ENCODE measurements around the gene CLINT1.

CLINT1 gene

DNA sequence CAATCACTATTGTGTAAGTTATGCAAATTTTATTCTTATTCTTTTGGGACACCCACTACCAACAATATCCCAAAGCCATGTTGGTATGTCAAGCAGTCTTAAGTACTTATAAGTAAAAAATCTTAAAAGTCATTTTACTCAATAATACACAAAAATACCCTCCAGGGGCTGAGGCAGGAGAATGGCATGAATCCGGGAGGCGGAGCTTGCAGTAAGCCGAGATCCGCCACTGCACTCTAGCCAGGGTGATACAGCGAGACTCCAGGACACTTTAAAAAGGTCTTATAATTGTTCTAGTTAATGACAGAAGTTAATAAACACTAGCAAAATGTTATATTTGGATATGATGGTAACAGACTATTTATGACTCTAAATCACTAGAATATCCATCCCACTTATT, 16.8 kb downstream of the CLINT1 start:
- FAIRE-seq (no peak), DNase-seq (ENCODE audit: insufficient read length, low spot score) (no peak)
- TF ChIP-seq PAX5 (IDR thresholded peaks at IDR 0.05; ENCODE audit: insufficient read depth, low read length, severe bottlenecking) (no peak), POLR2A (IDR thresholded peaks at IDR 0.05; ENCODE audit: low read depth, low read length) (no peak), POLR2AphosphoS5 (IDR thresholded peaks at IDR 0.05; ENCODE audit: low read depth, low read length) (no peak), TAF1 (IDR thresholded peaks at IDR 0.05; ENCODE audit: low read depth, low read length) (no peak), SPI1 (IDR thresholded peaks at IDR 0.05; ENCODE audit: low read depth, low read length) (no peak), POU2F2 (IDR thresholded peaks at IDR 0.05; ENCODE audit: low read depth, low read length) (no peak)

DNA sequence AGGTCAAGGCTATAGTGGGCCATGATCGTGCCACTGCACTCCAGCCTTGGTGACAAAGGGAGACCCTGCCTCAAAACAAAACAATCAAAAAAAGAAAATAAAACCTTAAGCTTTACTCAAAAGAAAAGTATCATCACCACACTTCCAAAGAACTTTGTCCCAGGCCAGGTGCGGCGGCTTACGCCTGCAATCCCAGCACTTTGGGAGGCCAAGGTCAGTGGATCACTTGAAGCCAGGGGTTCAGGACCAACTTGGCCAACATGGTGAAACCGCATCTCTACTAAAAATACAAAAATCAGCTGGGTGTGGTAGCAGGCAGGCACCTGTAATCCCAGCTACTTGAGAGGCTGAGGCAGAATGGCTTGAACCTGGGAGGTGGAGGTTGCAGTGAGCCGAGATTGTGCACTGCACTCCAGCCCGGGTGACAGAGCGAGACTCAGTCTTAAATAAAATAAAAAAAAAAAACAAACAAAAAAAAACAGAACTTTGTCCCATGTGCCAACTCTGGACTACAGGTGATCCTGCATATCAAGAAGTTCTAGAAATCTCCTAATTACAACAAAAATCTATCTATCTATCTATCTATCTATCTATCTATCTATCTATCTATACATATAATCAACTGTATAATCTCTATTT, 19.7 kb downstream of the CLINT1 start:
- no peak for TF ChIP-seq TAF1 (IDR thresholded peaks at IDR 0.05; ENCODE audit: low read depth, low read length)
- no peak for TF ChIP-seq PAX5 (IDR thresholded peaks at IDR 0.05; ENCODE audit: insufficient read depth, low read length, severe bottlenecking)
- TF ChIP-seq POLR2A (IDR thresholded peaks at IDR 0.05; ENCODE audit: low read depth, low read length) = no peak
- TF ChIP-seq SPI1 (IDR thresholded peaks at IDR 0.05; ENCODE audit: low read depth, low read length) = no peak
- TF ChIP-seq POLR2AphosphoS5 (IDR thresholded peaks at IDR 0.05; ENCODE audit: low read depth, low read length) = no peak
- TF ChIP-seq POU2F2 (IDR thresholded peaks at IDR 0.05; ENCODE audit: low read depth, low read length) = no peak
- FAIRE-seq (no peak), DNase-seq (ENCODE audit: insufficient read length, low spot score) (no peak)

DNA sequence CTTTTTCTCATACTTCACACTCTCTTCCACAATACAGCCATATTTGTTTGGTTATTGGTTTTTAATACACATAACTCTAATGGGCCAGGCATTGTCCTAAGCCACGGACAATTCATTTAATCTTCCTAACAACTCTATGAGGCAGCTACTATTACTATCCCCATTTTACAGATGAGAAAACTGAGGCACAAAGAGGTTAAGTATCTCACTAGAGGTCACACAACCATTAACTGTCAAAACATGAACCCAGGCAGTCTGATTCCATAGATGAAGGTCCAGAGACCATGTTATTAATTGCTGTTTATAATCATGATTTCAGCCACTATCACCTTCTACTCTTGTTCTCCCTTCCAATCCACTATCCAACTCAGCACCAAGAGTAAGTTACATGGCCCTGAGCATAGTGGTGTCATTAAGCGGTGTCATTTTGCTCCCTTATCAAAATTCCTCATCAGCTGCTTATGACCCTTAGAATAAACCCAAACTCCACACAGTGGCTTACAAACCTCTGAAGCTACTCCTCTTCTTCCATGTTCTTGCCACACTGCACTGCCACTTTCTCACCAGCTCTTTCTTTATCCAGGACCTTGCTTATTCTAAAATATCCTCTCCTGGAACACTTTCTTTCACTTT, 22.7 kb downstream of the CLINT1 start:
- TF ChIP-seq PAX5 (IDR thresholded peaks at IDR 0.05; ENCODE audit: insufficient read depth, low read length, severe bottlenecking) = no peak
- no peak for TF ChIP-seq POU2F2 (IDR thresholded peaks at IDR 0.05; ENCODE audit: low read depth, low read length)
- no peak for TF ChIP-seq SPI1 (IDR thresholded peaks at IDR 0.05; ENCODE audit: low read depth, low read length)
- TF ChIP-seq TAF1 (IDR thresholded peaks at IDR 0.05; ENCODE audit: low read depth, low read length) = no peak
- no peak for TF ChIP-seq POLR2AphosphoS5 (IDR thresholded peaks at IDR 0.05; ENCODE audit: low read depth, low read length)
- no peak for TF ChIP-seq POLR2A (IDR thresholded peaks at IDR 0.05; ENCODE audit: low read depth, low read length)
- no peak for FAIRE-seq

DNA sequence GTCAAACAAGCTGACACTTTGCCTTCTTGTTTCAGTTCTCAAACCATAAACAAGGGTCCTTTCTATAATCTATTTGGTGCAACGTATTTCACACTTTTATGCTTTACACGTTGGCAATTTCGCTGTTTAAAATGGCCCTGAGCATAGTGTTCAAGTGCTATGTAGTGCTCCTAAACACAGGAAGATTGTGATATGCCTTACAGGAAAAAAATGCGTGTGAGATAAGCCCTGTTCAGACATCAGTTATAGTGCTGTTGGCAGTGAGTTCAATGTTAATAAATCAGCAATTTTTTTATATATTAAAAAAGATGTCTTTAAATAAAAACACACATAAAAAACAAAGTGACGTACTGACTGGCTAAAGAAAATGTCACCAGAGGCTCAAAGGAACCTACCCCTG, 23.9 kb downstream of the CLINT1 start:
- FAIRE-seq (no peak), DNase-seq (ENCODE audit: insufficient read length, low spot score) (no peak)
- TF ChIP-seq PAX5 (IDR thresholded peaks at IDR 0.05; ENCODE audit: insufficient read depth, low read length, severe bottlenecking) (no peak), POLR2AphosphoS5 (IDR thresholded peaks at IDR 0.05; ENCODE audit: low read depth, low read length) (no peak), POLR2A (IDR thresholded peaks at IDR 0.05; ENCODE audit: low read depth, low read length) (no peak), POU2F2 (IDR thresholded peaks at IDR 0.05; ENCODE audit: low read depth, low read length) (no peak), SPI1 (IDR thresholded peaks at IDR 0.05; ENCODE audit: low read depth, low read length) (no peak), TAF1 (IDR thresholded peaks at IDR 0.05; ENCODE audit: low read depth, low read length) (no peak)

More for the DNA sequence above, 22.7 kb downstream of the CLINT1 start:
- DNase-seq (ENCODE audit: insufficient read length, low spot score) = no peak

DNA sequence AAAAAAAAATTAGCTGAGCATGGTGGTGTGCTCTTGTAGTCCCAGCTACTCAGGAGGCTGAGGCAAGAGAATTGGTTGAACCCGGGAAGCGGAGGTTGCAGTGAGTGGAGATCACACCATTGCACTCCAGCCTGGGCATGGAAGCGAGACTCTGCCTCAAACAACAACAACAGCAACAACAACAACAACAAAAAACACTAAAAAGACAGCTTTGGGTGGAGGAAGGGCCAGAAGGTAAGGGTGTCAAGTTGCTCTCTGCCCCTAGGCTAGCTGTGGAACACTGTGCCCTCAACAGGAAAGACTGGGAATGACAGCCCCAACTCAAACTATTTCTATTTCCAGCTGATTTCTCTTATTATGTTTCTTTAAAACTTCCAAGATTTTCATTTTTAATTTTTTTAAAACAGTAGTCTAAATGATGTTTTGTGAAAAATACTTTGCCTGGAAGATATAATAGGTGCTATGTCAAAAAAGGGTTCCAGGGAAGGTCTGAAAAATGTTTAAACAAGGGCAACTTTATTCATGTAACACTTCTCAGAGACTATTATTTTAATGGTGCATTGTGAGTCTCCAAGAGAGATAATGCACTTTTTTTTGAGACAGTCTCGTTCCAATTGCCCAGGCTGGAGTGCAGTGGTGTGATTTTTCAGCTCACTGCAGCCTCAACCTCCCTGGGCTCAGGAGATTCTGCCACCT, 29.9 kb downstream of the CLINT1 start:
- FAIRE-seq (no peak), DNase-seq (ENCODE audit: insufficient read length, low spot score) (no peak)
- no peak for TF ChIP-seq POU2F2 (IDR thresholded peaks at IDR 0.05; ENCODE audit: low read depth, low read length)
- TF ChIP-seq SPI1 (IDR thresholded peaks at IDR 0.05; ENCODE audit: low read depth, low read length) = no peak
- TF ChIP-seq TAF1 (IDR thresholded peaks at IDR 0.05; ENCODE audit: low read depth, low read length) = no peak
- TF ChIP-seq POLR2AphosphoS5 (IDR thresholded peaks at IDR 0.05; ENCODE audit: low read depth, low read length) = no peak
- no peak for TF ChIP-seq PAX5 (IDR thresholded peaks at IDR 0.05; ENCODE audit: insufficient read depth, low read length, severe bottlenecking)
- TF ChIP-seq POLR2A (IDR thresholded peaks at IDR 0.05; ENCODE audit: low read depth, low read length) = no peak

DNA sequence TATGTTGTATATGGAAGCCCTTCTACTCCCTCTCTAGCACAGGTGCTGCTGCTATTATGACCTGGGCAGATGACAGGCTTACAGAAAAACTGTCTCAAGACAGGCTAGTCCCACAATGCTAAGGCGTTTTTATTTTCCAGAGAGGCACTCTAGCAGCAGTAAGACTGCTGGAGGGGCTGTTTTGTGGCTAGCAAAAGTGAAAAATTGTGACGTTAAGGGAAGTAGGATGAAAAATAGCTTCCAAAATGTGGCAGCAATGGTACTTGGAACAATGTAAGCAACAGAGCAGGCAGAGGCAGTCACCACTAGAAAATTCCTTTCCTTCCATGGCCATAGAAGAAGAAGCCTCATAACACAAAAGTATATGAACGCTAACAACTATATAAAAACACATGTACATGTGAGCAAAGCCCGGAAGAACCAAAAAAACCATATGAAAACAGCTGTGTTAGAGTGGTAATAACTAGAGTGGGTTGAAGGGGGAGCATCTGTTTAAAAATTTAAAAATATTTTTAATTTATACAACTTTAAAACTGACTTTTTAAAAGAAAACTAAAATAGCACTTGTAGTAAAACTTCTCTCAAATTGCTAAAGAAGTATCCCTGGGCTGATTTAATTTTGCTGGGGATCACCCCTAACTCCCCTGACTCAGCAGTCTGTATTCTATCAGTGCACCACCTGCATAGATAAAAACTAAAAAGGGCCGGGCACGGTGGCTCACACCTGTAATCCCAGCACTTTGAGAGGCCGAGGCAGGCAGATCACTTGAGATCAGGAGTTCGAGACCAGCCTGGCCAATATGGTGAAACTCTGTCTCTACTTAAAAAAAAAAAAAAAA, 30.6 kb downstream of the CLINT1 start:
- DNase-seq (ENCODE audit: insufficient read length, low spot score) (no peak), FAIRE-seq (peak; percentile 85)
- TF ChIP-seq PAX5 (IDR thresholded peaks at IDR 0.05; ENCODE audit: insufficient read depth, low read length, severe bottlenecking) (no peak), TAF1 (IDR thresholded peaks at IDR 0.05; ENCODE audit: low read depth, low read length) (no peak), SPI1 (IDR thresholded peaks at IDR 0.05; ENCODE audit: low read depth, low read length) (no peak), POU2F2 (IDR thresholded peaks at IDR 0.05; ENCODE audit: low read depth, low read length) (no peak), POLR2A (IDR thresholded peaks at IDR 0.05; ENCODE audit: low read depth, low read length) (no peak), POLR2AphosphoS5 (IDR thresholded peaks at IDR 0.05; ENCODE audit: low read depth, low read length) (no peak)

DNA sequence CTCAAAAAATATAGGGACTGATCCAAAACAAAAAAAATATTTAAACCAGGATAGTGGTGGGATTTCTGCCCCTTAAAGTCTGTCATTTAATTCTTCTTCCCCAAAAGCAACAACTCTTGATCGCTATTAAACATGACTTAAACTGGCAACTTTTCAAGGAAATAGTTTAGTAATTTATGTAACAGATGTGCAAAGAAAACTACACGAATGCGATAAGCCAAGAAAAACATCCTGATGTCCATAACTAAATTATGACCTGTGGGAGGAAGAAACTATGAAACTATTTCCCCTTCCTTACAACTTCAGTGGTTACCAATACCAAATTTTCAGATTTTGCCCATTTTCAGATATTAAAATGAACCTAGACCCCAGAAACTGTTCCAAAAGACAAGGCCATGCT, 31.5 kb downstream of the CLINT1 start:
- DNase-seq (ENCODE audit: insufficient read length, low spot score) (no peak), FAIRE-seq (no peak)
- TF ChIP-seq TAF1 (IDR thresholded peaks at IDR 0.05; ENCODE audit: low read depth, low read length) (no peak), SPI1 (IDR thresholded peaks at IDR 0.05; ENCODE audit: low read depth, low read length) (no peak), POU2F2 (IDR thresholded peaks at IDR 0.05; ENCODE audit: low read depth, low read length) (no peak), PAX5 (IDR thresholded peaks at IDR 0.05; ENCODE audit: insufficient read depth, low read length, severe bottlenecking) (no peak), POLR2A (IDR thresholded peaks at IDR 0.05; ENCODE audit: low read depth, low read length) (no peak), POLR2AphosphoS5 (IDR thresholded peaks at IDR 0.05; ENCODE audit: low read depth, low read length) (no peak)

DNA sequence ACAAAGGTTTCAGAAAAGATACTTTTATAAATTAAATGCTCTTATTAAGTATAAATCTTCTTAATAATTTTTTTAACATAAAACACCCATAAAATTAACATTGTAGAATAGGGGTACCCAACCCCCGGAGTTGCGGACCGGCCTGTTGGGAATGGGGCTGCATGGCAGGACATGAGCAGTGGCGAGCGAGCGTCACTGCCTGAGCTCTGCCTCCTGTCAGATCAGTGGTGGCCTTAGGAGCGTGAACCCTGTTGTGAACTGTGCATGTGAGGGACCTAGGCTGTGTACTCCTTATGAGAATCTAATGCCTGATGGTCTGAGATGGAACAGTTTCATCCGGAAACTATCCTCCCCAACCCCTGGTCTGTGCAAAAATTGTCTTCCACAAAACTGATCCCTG, 35.3 kb downstream of the CLINT1 start:
- DNase-seq (ENCODE audit: insufficient read length, low spot score) = no peak
- FAIRE-seq = peak; percentile 13
- TF ChIP-seq TAF1 (IDR thresholded peaks at IDR 0.05; ENCODE audit: low read depth, low read length) (no peak), POU2F2 (IDR thresholded peaks at IDR 0.05; ENCODE audit: low read depth, low read length) (no peak), POLR2A (IDR thresholded peaks at IDR 0.05; ENCODE audit: low read depth, low read length) (no peak), PAX5 (IDR thresholded peaks at IDR 0.05; ENCODE audit: insufficient read depth, low read length, severe bottlenecking) (no peak), POLR2AphosphoS5 (IDR thresholded peaks at IDR 0.05; ENCODE audit: low read depth, low read length) (no peak), SPI1 (IDR thresholded peaks at IDR 0.05; ENCODE audit: low read depth, low read length) (no peak)

All from GM12891 (cell line).